H1 (cell line): ENCODE measurements around the gene HIC1. TPM values are rescaled to one million over a fixed set of nuclear protein-coding genes. Genes with fewer than 3 reads are reported as not detected.

ENCODE experiments used
- CTCF ChIA-PET: fragments of 300-600 bp; sonication (Branson Sonifier 250); formaldehyde crosslinking; loops from one replicate; lab custom pipeline; 2021; ENCODE audit not compliant: partially characterized antibody; lab: Charles Lee
- POLR2A ChIA-PET: fragments of 300-600 bp; sonication (Branson Sonifier 250); formaldehyde crosslinking; loops from one replicate; lab custom pipeline; 2021; ENCODE audit warnings: inconsistent platforms; ENCODE audit not compliant: partially characterized antibody; lab: Charles Lee
- DNase-seq, 2 experiments: peaks; one replicate each; pipeline versions ENCODE4 v3.0.0 to v3.0.0-alpha.2; 2010 to 2022; ENCODE audit warnings: low spot score in 2 of 2, low read depth in 1 of 2, mixed read lengths in 1 of 2
- FAIRE-seq: peaks from 2 replicates; lab custom pipeline; 2011; peaks lifted over from hg19 to GRCh38; lab: Jason Lieb, UNC
- H2AFZ ChIP-seq: 2 replicates; pipeline ENCODE4 v1.8.1; 2012; ENCODE audit warnings: low read length, inconsistent platforms
- H2AK5ac ChIP-seq: 2 replicates; pipeline ENCODE4 v1.6.1; 2013; ENCODE audit warnings: low read depth, low read length
- H2BK120ac ChIP-seq: replicated peaks from 2 replicates; pipeline ENCODE3; 2013; ENCODE audit warnings: low read depth, low read length, inconsistent platforms
- H2BK12ac ChIP-seq: 2 replicates; pipeline ENCODE4 v1.6.1; 2013; ENCODE audit warnings: low read depth, low read length
- H2BK15ac ChIP-seq: 2 replicates; pipeline ENCODE4 v1.6.1; 2013; ENCODE audit warnings: low read length
- H2BK20ac ChIP-seq: 2 replicates; pipeline ENCODE4 v1.6.1; 2013; ENCODE audit warnings: low read length
- H2BK5ac ChIP-seq: 2 replicates; pipeline ENCODE4 v1.6.1; 2013; ENCODE audit warnings: low read depth, low read length
- H3K14ac ChIP-seq: 2 replicates; pipeline ENCODE4 v1.6.1; 2013; ENCODE audit warnings: inconsistent platforms; ENCODE audit not compliant: insufficient read length
- H3K18ac ChIP-seq: 2 replicates; pipeline ENCODE4 v1.6.1; 2013; ENCODE audit warnings: low read length; ENCODE audit errors: extremely low read depth
- H3K23ac ChIP-seq: 2 replicates; pipeline ENCODE4 v1.6.1; 2013; ENCODE audit warnings: inconsistent platforms; ENCODE audit not compliant: insufficient read length
- H3K23me2 ChIP-seq: 2 replicates; pipeline ENCODE4 v1.6.1; 2013; ENCODE audit warnings: low read depth, low read length
- H3K27ac ChIP-seq: 2 replicates; pipeline ENCODE4 v1.6.1; 2011; ENCODE audit warnings: low read depth, low read length, inconsistent platforms
- H3K27me3 ChIP-seq, 4 experiments: replicated peaks in 1 of 4; 1 replicate in 1 of 4; 2 replicates in 3 of 4; pipeline versions ENCODE4 v1.6.1 to v1.8.1; 2011 to 2013; ENCODE audit warnings: low read length in 3 of 4, mild to moderate bottlenecking in 3 of 4, inconsistent platforms in 2 of 4, mixed read lengths in 2 of 4, moderate library complexity in 1 of 4; ENCODE audit not compliant: control insufficient read depth in 3 of 4, insufficient read depth in 3 of 4; ENCODE audit errors: extremely low read depth in 1 of 4
- H3K36me3 ChIP-seq, 4 experiments: 2 replicates each; pipeline versions ENCODE4 v1.6.1 to v1.8.1; 2011 to 2013; ENCODE audit warnings: mild to moderate bottlenecking in 4 of 4, low read length in 3 of 4, moderate library complexity in 2 of 4, control low read depth in 1 of 4, inconsistent platforms in 1 of 4; ENCODE audit not compliant: insufficient read depth in 4 of 4, control insufficient read depth in 2 of 4
- H3K4ac ChIP-seq: replicated peaks from 2 replicates; pipeline ENCODE3; 2013; ENCODE audit warnings: low read length, low read depth, mixed read lengths, inconsistent platforms; ENCODE audit not compliant: insufficient read length
- H3K4me1 ChIP-seq, 4 experiments: replicated peaks in 1 of 4; 1 replicate in 1 of 4; 2 replicates in 3 of 4; pipeline versions ENCODE4 v1.6.1 to v1.8.1; 2011 to 2013; ENCODE audit warnings: low read length in 3 of 4, inconsistent platforms in 2 of 4, mixed read lengths in 1 of 4; ENCODE audit not compliant: insufficient read depth in 4 of 4, control insufficient read depth in 3 of 4
- H3K4me2 ChIP-seq, 2 experiments: 2 replicates each; pipeline versions ENCODE4 v1.6.1 to v1.8.1; 2011 to 2013; ENCODE audit warnings: low read depth in 2 of 2, low read length in 2 of 2, control low read depth in 1 of 2, inconsistent platforms in 1 of 2, mild to moderate bottlenecking in 1 of 2; ENCODE audit not compliant: insufficient read depth in 1 of 2
- H3K4me3 ChIP-seq, 4 experiments: fragments of 200-600, 300-600 bp in 1 of 4; sonication (generic), shearing (Covaris generic), sonication (Bioruptor Twin) in 1 of 4; 2 replicates each; pipeline versions ENCODE4 v1.5.1 to v1.8.1; 2011 to 2016; ENCODE audit warnings: low read length in 4 of 4, low read depth in 3 of 4, control low read depth in 2 of 4, inconsistent platforms in 2 of 4, mild to moderate bottlenecking in 2 of 4, mixed read lengths in 1 of 4, moderate library complexity in 1 of 4; ENCODE audit not compliant: insufficient read depth in 2 of 4; ENCODE audit errors: extremely low read depth in 1 of 4
- H3K56ac ChIP-seq: replicated peaks from 2 replicates; pipeline ENCODE3; 2013; ENCODE audit warnings: low read depth, mild to moderate bottlenecking, mixed read lengths, low read length, inconsistent platforms; ENCODE audit not compliant: insufficient read length
- H3K79me1 ChIP-seq: 2 replicates; pipeline ENCODE4 v1.6.1; 2013; ENCODE audit warnings: low read depth, low read length, control low read depth
- H3K79me2 ChIP-seq, 2 experiments: 2 replicates each; pipeline versions ENCODE4 v1.6.1 to v1.8.1; 2012 to 2013; ENCODE audit warnings: low read length in 2 of 2, mild to moderate bottlenecking in 2 of 2, inconsistent platforms in 1 of 2; ENCODE audit not compliant: insufficient read depth in 2 of 2, control insufficient read depth in 1 of 2
- H3K9ac ChIP-seq, 4 experiments: replicated peaks in 1 of 4; 1 replicate in 1 of 4; 2 replicates in 3 of 4; pipeline versions ENCODE4 v1.6.1 to v1.8.1; 2011 to 2013; ENCODE audit warnings: low read depth in 3 of 4, low read length in 3 of 4, control low read depth in 2 of 4, mild to moderate bottlenecking in 2 of 4, moderate library complexity in 2 of 4, inconsistent platforms in 1 of 4; ENCODE audit errors: extremely low read depth in 1 of 4
- H3K9me3 ChIP-seq, 2 experiments: 2 replicates each; pipeline versions ENCODE4 v1.6.1 to v1.8.1; 2012 to 2013; ENCODE audit warnings: mild to moderate bottlenecking in 2 of 2, moderate library complexity in 2 of 2, control low read depth in 1 of 2, inconsistent platforms in 1 of 2, low read depth in 1 of 2, low read length in 1 of 2, mixed read lengths in 1 of 2; ENCODE audit not compliant: insufficient read depth in 2 of 2
- H4K20me1 ChIP-seq, 2 experiments: replicated peaks in 1 of 2; 2 replicates each; pipeline versions ENCODE3 to v1.8.1; 2011 to 2013; ENCODE audit warnings: inconsistent platforms in 2 of 2, low read length in 2 of 2, mild to moderate bottlenecking in 1 of 2; ENCODE audit not compliant: insufficient read depth in 2 of 2, control insufficient read depth in 1 of 2
- H4K5ac ChIP-seq: 2 replicates; pipeline ENCODE4 v1.6.1; 2013; ENCODE audit warnings: low read length, low read depth, mixed read lengths, inconsistent platforms; ENCODE audit not compliant: insufficient read length
- H4K8ac ChIP-seq: 2 replicates; pipeline ENCODE4 v1.8.0; 2013; ENCODE audit warnings: mild to moderate bottlenecking, moderate library complexity, low read length, inconsistent platforms; ENCODE audit not compliant: insufficient read depth; ENCODE audit errors: extremely low read depth
- H4K91ac ChIP-seq: replicated peaks from 2 replicates; pipeline ENCODE3; 2013; ENCODE audit warnings: low read length, mixed read lengths, inconsistent platforms; ENCODE audit not compliant: insufficient read length
- BRCA1 ChIP-seq: IDR thresholded peaks from 2 replicates; pipeline ENCODE4 v1.6.1; 2012; ENCODE audit warnings: low read depth, low read length, improper control_type of control experiment
- CBX5 ChIP-seq: fragments of 300-800, 300-1000 bp; sonication (generic); IDR thresholded peaks from 2 replicates; pipeline ENCODE4 v1.7.1; 2016; ENCODE audit warnings: antibody characterized with exemption, low read length, low read depth
- CEBPB ChIP-seq: IDR thresholded peaks from 2 replicates; pipeline ENCODE4 v1.6.1; 2012; ENCODE audit warnings: low read depth, low read length
- CHD1 ChIP-seq: IDR thresholded peaks from 2 replicates; pipeline ENCODE4 v1.6.1; 2012; ENCODE audit warnings: low read depth, low read length, improper control_type of control experiment
- CREB1 ChIP-seq: IDR thresholded peaks from 2 replicates; pipeline ENCODE4 v1.6.1; 2012; ENCODE audit warnings: inconsistent platforms
- E2F6 ChIP-seq: IDR thresholded peaks from 2 replicates; pipeline ENCODE4 v1.6.1; 2012; ENCODE audit warnings: inconsistent platforms
- EP300 ChIP-seq, 2 experiments: IDR thresholded peaks; 1 replicate in 1 of 2; 2 replicates in 1 of 2; pipeline ENCODE4 v1.6.1; 2011 to 2012; ENCODE audit warnings: low read depth in 2 of 2, low read length in 2 of 2, mild to moderate bottlenecking in 2 of 2, borderline replicate concordance in 1 of 2, inconsistent platforms in 1 of 2, moderate library complexity in 1 of 2
- HDAC2 ChIP-seq, 2 experiments: fragments of 300-600 bp in 1 of 2; sonication (generic) in 1 of 2; IDR thresholded peaks; 2 replicates each; pipeline ENCODE4 v1.6.1; 2011 to 2012; ENCODE audit warnings: low read depth in 2 of 2, low read length in 2 of 2, mild to moderate bottlenecking in 2 of 2, moderate library complexity in 2 of 2, borderline replicate concordance in 1 of 2, inconsistent platforms in 1 of 2
- KDM1A ChIP-seq: fragments of 200-600, 300-600 bp; sonication (generic); IDR thresholded peaks from 2 replicates; pipeline ENCODE4 v1.7.1; 2016; ENCODE audit warnings: mild to moderate bottlenecking, low read length, borderline replicate concordance
- RAD21 ChIP-seq, 2 experiments: IDR thresholded peaks in 1 of 2; conservative IDR thresholded peaks in 1 of 2; 2 replicates each; pipeline ENCODE4 v1.6.1; 2011; ENCODE audit warnings: low read depth in 2 of 2, low read length in 2 of 2, improper control_type of control experiment in 1 of 2, inconsistent platforms in 1 of 2, mild to moderate bottlenecking in 1 of 2, moderate library complexity in 1 of 2
- TAF1 ChIP-seq: IDR thresholded peaks from 2 replicates; pipeline ENCODE4 v1.6.1; 2011; ENCODE audit warnings: mild to moderate bottlenecking, low read depth, low read length
- WGBS, 2 experiments: shearing (Covaris generic) in 1 of 2; methylation state at CpG; one replicate each; pipeline versions ENCODE4 v1.1.6 to v1.1.7; 2013 to 2015; ENCODE audit warnings: low lambda C conversion rate in 2 of 2, mixed read lengths in 2 of 2, inconsistent platforms in 1 of 2, low coverage in 1 of 2, missing lambda C conversion rate in 1 of 2; ENCODE audit not compliant: insufficient replicate concordance in 2 of 2, insufficient coverage in 1 of 2, insufficient read length in 1 of 2; ENCODE audit errors: extremely low coverage in 1 of 2, missing lambda C conversion rate in 1 of 2; 5-methylcytosine and 5-hydroxymethylcytosine counted together
- polyA plus RNA-seq, 7 experiments: library from polyadenylated mRNA; depleted of rRNA in 3 of 7; stranded (reverse) in 5 of 7; unstranded in 2 of 7; fragments of >200 nt in 5 of 7; fragments of 200-250 nt in 2 of 7; gene quantifications; 1 replicate in 5 of 7; 2 replicates in 1 of 7; 4 replicates in 1 of 7; pipeline versions ENCODE4 v1.2.1 to v1.2.3, GENCODE V29; 2011 to 2013; ENCODE audit warnings: missing spikeins in 2 of 7, mixed read lengths in 2 of 7
- total RNA-seq: library from RNA; stranded (reverse); fragmentation: NEBNext Ultra II Directional; extraction: Animal tissue kit (Norgen Biotek cat#: 25700); gene quantifications from 2 replicates; pipeline ENCODE4 v1.2.1, GENCODE V29; 2021

HIC1 gene
- total and polyA plus RNA-seq, 2 of the 8 experiments (the other 6 are each of a cell fraction or from before 2014, with no cell fraction given), result 0.06 to 0.09 TPM

GRCh38 chr17:2101448-2102257 is 46.8 kb downstream of the HIC1 start:
- no peaks in the 10 kb centered on the region for H3K23me2 ChIP-seq
- H3K4ac ChIP-seq, result no peak overlapping the region
- no peak for DNase-seq
- no peak overlapping the region for H2AK5ac ChIP-seq
- no peak overlapping the region for H3K14ac ChIP-seq
- ChIA-PET POLR2A (no interaction called here), CTCF (interaction anchor here (1.2 to 2.2 kb wide), 5 partner anchors 9 to 143 kb away, joined by 3 to 9 read pairs (median 6); partner anchors contain the start of gene HIC1)
- 91% methylated on average over 15 of the region's 15 CpGs; no CpG with 5 or more reads in 1 of the 2 experiments for WGBS, 2 experiments
- no peak overlapping the region for H4K5ac ChIP-seq
- no peak overlapping the region for H3K18ac ChIP-seq
- no peak overlapping the region for H3K23ac ChIP-seq
- H4K20me1 ChIP-seq, result peaks cover 0 to under 1% of the 10 kb centered on the region in 2 experiments
- H4K91ac ChIP-seq, result no peak overlapping the region
- no peak overlapping the region for H2BK15ac ChIP-seq
- no peak overlapping the region for H3K27ac ChIP-seq
- no peak overlapping the region for H3K9ac ChIP-seq
- H2AFZ ChIP-seq, result no peak overlapping the region
- H3K4me1 ChIP-seq, result no peaks in the 10 kb centered on the region
- H3K4me3 ChIP-seq, result no peak overlapping the region
- no peaks in the 10 kb centered on the region for H3K27me3 ChIP-seq
- H3K56ac ChIP-seq, result no peak overlapping the region
- H3K36me3 ChIP-seq, result no peaks in the 10 kb centered on the region; a peak in 1 of 8 replicates
- no peak overlapping the region for H3K4me2 ChIP-seq
- H4K8ac ChIP-seq, result no peak overlapping the region
- no peaks in the 10 kb centered on the region for H3K9me3 ChIP-seq
- no peak overlapping the region for H2BK20ac ChIP-seq
- no peaks in the 10 kb centered on the region for H3K79me1 ChIP-seq
- H2BK120ac ChIP-seq, result no peak overlapping the region
- H2BK5ac ChIP-seq, result no peak overlapping the region
- H2BK12ac ChIP-seq, result no peak overlapping the region
- no peak for FAIRE-seq
- no peaks in the 10 kb centered on the region for H3K79me2 ChIP-seq
- TF ChIP-seq CHD1 (no peak), CBX5 (no peak), TAF1 (no peak), BRCA1 (no peak), EP300 (IDR thresholded peaks at IDR 0.05; ENCODE audit: borderline replicate concordance in 1 of 2, low read depth in 2 of 2, low read length in 2 of 2) (no peak), KDM1A (no peak), CREB1 (no peak), CEBPB (no peak), RAD21 (IDR thresholded peaks at IDR 0.05 in 1 of 2, conservative IDR thresholded peaks at IDR 0.05 in 1 of 2; ENCODE audit: low read depth in 2 of 2, low read length in 2 of 2) (no peak), HDAC2 (IDR thresholded peaks at IDR 0.05; ENCODE audit: borderline replicate concordance in 1 of 2, low read depth in 2 of 2, low read length in 2 of 2) (no peak), E2F6 (no peak)
